Measurements from ENCODE around the gene THBD.

The THBD gene

GRCh38 chr20:23061734-23062561, 12.5 kb upstream of the THBD start:
- no peak for DNase-seq (ENCODE audit: low spot score)

- DNase-seq (ENCODE audit: low spot score): no peak
Measured at GRCh38 chr20:23061262-23061661, 11.8 kb upstream of the THBD start.

- no peak for DNase-seq (ENCODE audit: low spot score)
Measured at GRCh38 chr20:23060629-23061028, 11.2 kb upstream of the THBD start.

GRCh38 chr20:23059846-23060245, 10.4 kb upstream of the THBD start:
- DNase-seq (ENCODE audit: low spot score): no peak

GRCh38 chr20:23059001-23059400, 9.5 kb upstream of the THBD start:
- DNase-seq (ENCODE audit: low spot score): no peak

- no peak for DNase-seq (ENCODE audit: low spot score)
Measured at GRCh38 chr20:23058240-23058639, 8.8 kb upstream of the THBD start.

GRCh38 chr20:23052904-23053303, 3.4 kb upstream of the THBD start:
- no peak for DNase-seq (ENCODE audit: low spot score)

GRCh38 chr20:23050847-23051627, 1.6 kb upstream of the THBD start:
- no peak for DNase-seq (ENCODE audit: low spot score)

GRCh38 chr20:23050076-23050838, 785 bp upstream of the THBD start:
- no peak for DNase-seq (ENCODE audit: low spot score)

GRCh38 chr20:23048283-23049200, 930 bp downstream of the THBD start:
- no peak for DNase-seq (ENCODE audit: low spot score)

- no peak for DNase-seq (ENCODE audit: low spot score)
Measured at GRCh38 chr20:23047738-23048214, 1.7 kb downstream of the THBD start.

GRCh38 chr20:23047001-23047737, 2.3 kb downstream of the THBD start:
- DNase-seq (ENCODE audit: low spot score): no peak

- DNase-seq (ENCODE audit: low spot score): no peak
Measured at GRCh38 chr20:23046431-23046830, 3.0 kb downstream of the THBD start.

- DNase-seq (ENCODE audit: low spot score): no peak
Measured at GRCh38 chr20:23043376-23043775, 6.1 kb downstream of the THBD start.

GRCh38 chr20:23042270-23042669, 7.2 kb downstream of the THBD start:
- DNase-seq (ENCODE audit: low spot score): no peak

- no peak for DNase-seq (ENCODE audit: low spot score)
Measured at GRCh38 chr20:23039885-23040508, 9.5 kb downstream of the THBD start.

GRCh38 chr20:23039136-23039875, 10.2 kb downstream of the THBD start:
- no peak for DNase-seq (ENCODE audit: low spot score)

- no peak for DNase-seq (ENCODE audit: low spot score)
Measured at GRCh38 chr20:23037017-23037481, 12.4 kb downstream of the THBD start.

- no peak for DNase-seq (ENCODE audit: low spot score)
Measured at GRCh38 chr20:23036371-23036770, 13.1 kb downstream of the THBD start.
